HG03442 (cell line): Measurements from ENCODE around the gene HOXC13.

Experiments used
- ATAC-seq: cut with Tn5 transposase; IDR thresholded peaks from one replicate; pipeline ENCODE4 v1.9.1; 2021; ENCODE audit warnings: mild to moderate bottlenecking, moderate library complexity; ENCODE audit not compliant: unreplicated experiment

HOXC13 gene

GRCh38 chr12:53992377-53992889 is 53.8 kb downstream of the HOXC13 start:
- no peak for ATAC-seq

GRCh38 chr12:53993162-53994008 is 54.8 kb downstream of the HOXC13 start:
- no peak for ATAC-seq

GRCh38 chr12:53994009-53994263 is 55.3 kb downstream of the HOXC13 start:
- ATAC-seq: no peak

- ATAC-seq: no peak
Measured at GRCh38 chr12:53994264-53995001, 55.8 kb downstream of the HOXC13 start.

- no peak for ATAC-seq
Measured at GRCh38 chr12:53995002-53995377, 56.4 kb downstream of the HOXC13 start.

GRCh38 chr12:53995378-53996239 is 57.0 kb downstream of the HOXC13 start:
- ATAC-seq: no peak
